Measurements from ENCODE around the gene KDM4E. TPM values are rescaled to one million over a fixed set of nuclear protein-coding genes. Genes with fewer than 3 reads are reported as not detected.

KDM4E gene
- total and polyA plus RNA-seq, 4 donors, result not detected

GRCh38 chr11:95014184-95014821 lies 10.8 kb upstream of the KDM4E start:
- no peak overlapping the region for H3K4me3 ChIP-seq (ENCODE audit: low read depth in 1 of 3, low read length in 3 of 3)
- no peaks in the 10 kb centered on the region for H3K36me3 ChIP-seq (ENCODE audit: control insufficient read depth in 4 of 4, insufficient read depth in 3 of 4, low read depth in 1 of 4, low read length in 3 of 4)
- no peak overlapping the region for H3K27ac ChIP-seq (ENCODE audit: low read depth in 1 of 2, low read length in 2 of 2)
- H3K27me3 ChIP-seq (ENCODE audit: control insufficient read depth in 4 of 4, insufficient read depth in 4 of 4, low read length in 3 of 4), result peaks cover 0 to 6% (median 2%) of the 10 kb centered on the region in 4 donors
- no peaks in the 10 kb centered on the region for H3K4me1 ChIP-seq (ENCODE audit: control insufficient read depth in 4 of 4, insufficient read depth in 4 of 4, low read length in 3 of 4)
- WGBS, result 86% methylated on average over 12 of the region's 12 CpGs
- no peaks in the 10 kb centered on the region for H3K9me3 ChIP-seq (ENCODE audit: control insufficient read depth in 4 of 4, low read length in 3 of 4)
- no peak for DNase-seq (ENCODE audit: low spot score)
- TF ChIP-seq CTCF (IDR thresholded peaks at IDR 0.05; ENCODE audit: low read depth, low read length, missing input control), result no peak
- TF ChIP-seq FOXA2 (IDR thresholded peaks at IDR 0.05), result no peak
- TF ChIP-seq EGR1 (IDR thresholded peaks at IDR 0.05; ENCODE audit: low read depth in 2 of 2), result no peak
- no peak for TF ChIP-seq NR2F2 (IDR thresholded peaks at IDR 0.05)
- no peak for TF ChIP-seq YY1 (IDR thresholded peaks at IDR 0.05)
- TF ChIP-seq FOXA1 (IDR thresholded peaks at IDR 0.05), result no peak
- TF ChIP-seq MAX (IDR thresholded peaks at IDR 0.05), result no peak
- TF ChIP-seq RAD21 (IDR thresholded peaks at IDR 0.05), result no peak
- no peak for TF ChIP-seq TAF1 (conservative IDR thresholded peaks at IDR 0.05)
- no peak for TF ChIP-seq HNF4G (IDR thresholded peaks at IDR 0.05)
- TF ChIP-seq SP1 (IDR thresholded peaks at IDR 0.05), result no peak
- no peak for TF ChIP-seq HNF4A (conservative IDR thresholded peaks at IDR 0.05)
- no peak for TF ChIP-seq ATF3 (IDR thresholded peaks at IDR 0.05)
- TF ChIP-seq RXRA (IDR thresholded peaks at IDR 0.05), result no peak
- no peak for TF ChIP-seq GABPA (IDR thresholded peaks at IDR 0.05 in 1 of 2, conservative IDR thresholded peaks at IDR 0.05 in 1 of 2)
- no peak for TF ChIP-seq ZBTB33 (IDR thresholded peaks at IDR 0.05)
- no peak for TF ChIP-seq REST (IDR thresholded peaks at IDR 0.05)
- TF ChIP-seq JUND (IDR thresholded peaks at IDR 0.05), result no peak
- no peak overlapping the region for H3K9ac ChIP-seq (ENCODE audit: low read depth in 1 of 2, low read length in 2 of 2)
